Activated naive CD4-positive, alpha-beta T cell treated with Interleukin-2 at 50 U/mL for 16 hours (primary cell): ENCODE data around the gene LRRFIP1.
A peak's percentile ranks its signal among the peaks of the same experiment; 100 is the strongest.
"Not testable (repeated sequence)": the region's sequence is repeated elsewhere in the genome, so short reads cannot be mapped to it uniquely, and the experiment has no call there.

Experiments
- DNase-seq: peaks from one replicate; pipeline ENCODE4 v3.0.0-alpha.2; 2020

LRRFIP1 gene

GRCh38 chr2:237732070-237732469, 104.7 kb downstream of the LRRFIP1 start:
- no peak for DNase-seq

GRCh38 chr2:237732790-237733381, 105.5 kb downstream of the LRRFIP1 start:
- DNase-seq = no peak

- no peak for DNase-seq
These were observed 106.4 kb downstream of the LRRFIP1 start for GRCh38 chr2:237733677-237734300.

- no peak for DNase-seq
These were observed 107.7 kb downstream of the LRRFIP1 start for GRCh38 chr2:237734905-237735623.

GRCh38 chr2:237735798-237736197, 108.4 kb downstream of the LRRFIP1 start:
- DNase-seq = no peak

GRCh38 chr2:237736783-237737182, 109.4 kb downstream of the LRRFIP1 start:
- DNase-seq = no peak

- no peak for DNase-seq
These were observed 109.9 kb downstream of the LRRFIP1 start for GRCh38 chr2:237737196-237737865.

GRCh38 chr2:237738255-237738654, 110.9 kb downstream of the LRRFIP1 start:
- no peak for DNase-seq

GRCh38 chr2:237739101-237739500, 111.7 kb downstream of the LRRFIP1 start:
- no peak for DNase-seq

GRCh38 chr2:237742191-237742590, 114.8 kb downstream of the LRRFIP1 start:
- DNase-seq = no peak

- no peak for DNase-seq
These were observed 115.2 kb downstream of the LRRFIP1 start for GRCh38 chr2:237742614-237743013.

GRCh38 chr2:237743024-237743423, 115.6 kb downstream of the LRRFIP1 start:
- no peak for DNase-seq

- DNase-seq = no peak
These were observed 116.3 kb downstream of the LRRFIP1 start for GRCh38 chr2:237743561-237744269.

GRCh38 chr2:237744270-237744612, 116.9 kb downstream of the LRRFIP1 start:
- DNase-seq = no peak

GRCh38 chr2:237744613-237745249, 117.3 kb downstream of the LRRFIP1 start:
- peak; percentile 81 for DNase-seq

- DNase-seq = no peak
These were observed 117.8 kb downstream of the LRRFIP1 start for GRCh38 chr2:237745250-237745613.

GRCh38 chr2:237746302-237747080, 119.1 kb downstream of the LRRFIP1 start:
- no peak for DNase-seq

GRCh38 chr2:237747189-237747588, 119.8 kb downstream of the LRRFIP1 start:
- no peak for DNase-seq

- DNase-seq = no peak
These were observed 121.6 kb downstream of the LRRFIP1 start for GRCh38 chr2:237749002-237749401.

- DNase-seq = no peak
These were observed 122.6 kb downstream of the LRRFIP1 start for GRCh38 chr2:237749961-237750360.

- DNase-seq = not testable (repeated sequence)
These were observed 123.1 kb downstream of the LRRFIP1 start for GRCh38 chr2:237750441-237750840.

GRCh38 chr2:237752761-237753165, 125.4 kb downstream of the LRRFIP1 start:
- peak; percentile 36 for DNase-seq
